ENCODE results near the gene PRRX2. TPM values are rescaled to one million over a fixed set of nuclear protein-coding genes. Genes with fewer than 3 reads are reported as not detected.
"Not testable (repeated sequence)": the region's sequence is repeated elsewhere in the genome, so short reads cannot be mapped to it uniquely, and the experiment has no call there.

PRRX2 gene
- total RNA-seq, 6 donors from 2014 or later = 0.61 to 5.8 (median 1.3) TPM; not detected in 3

DNA sequence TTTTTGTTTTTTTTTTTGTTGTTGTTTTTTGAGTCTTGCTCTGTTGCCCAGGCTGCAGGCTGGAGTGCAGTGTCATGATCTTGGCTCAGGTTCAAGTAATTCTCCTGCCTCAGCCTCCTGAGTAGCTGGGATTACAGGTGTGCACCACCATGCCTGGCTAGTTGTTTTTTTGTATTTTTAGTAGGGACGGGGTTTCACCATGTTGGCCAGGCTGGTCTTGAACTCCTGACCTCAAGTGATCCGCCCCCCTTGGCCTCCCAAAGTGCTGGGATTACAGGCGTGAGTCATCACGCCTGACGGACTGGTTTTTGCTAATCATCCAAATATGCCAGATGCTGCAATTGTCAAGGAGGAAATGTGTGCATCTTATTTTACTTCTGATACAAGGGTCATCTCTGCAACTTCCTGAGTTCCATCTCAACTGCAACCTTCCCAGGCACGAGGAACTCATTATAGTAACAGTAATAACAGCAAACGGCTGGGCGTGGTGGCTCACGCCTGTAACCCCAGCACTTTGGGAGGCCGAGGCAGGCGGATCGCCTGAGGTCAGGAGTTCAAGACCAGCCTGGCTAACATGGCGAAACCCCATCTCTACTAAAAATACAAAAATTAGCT lies 97.0 kb downstream of the PRRX2 start:
- WGBS, 2 donors = 40 to 59% methylated on average over 12 to 13 of the region's 13 CpGs
- DNase-seq (peak; percentile 27 to 49), ATAC-seq (ENCODE audit: low FRiP score in 2 of 2) (peak; percentile 73 to 86)
- Histone ChIP-seq H3K4me1 (peaks cover 12 to 24% (median 22%) of the 10 kb centered on the region in 4 donors), H3K27ac (peak overlapping the region; percentile 55 to 70 (median 64))
- not testable (repeated sequence) for H3K4me3 ChIP-seq, H3K36me3 ChIP-seq, H3K27me3 ChIP-seq, H3K9me3 ChIP-seq
- TF ChIP-seq POLR2AphosphoS5 (IDR thresholded peaks at IDR 0.05) = peak in 1 of 2 donors; percentile 84

DNA sequence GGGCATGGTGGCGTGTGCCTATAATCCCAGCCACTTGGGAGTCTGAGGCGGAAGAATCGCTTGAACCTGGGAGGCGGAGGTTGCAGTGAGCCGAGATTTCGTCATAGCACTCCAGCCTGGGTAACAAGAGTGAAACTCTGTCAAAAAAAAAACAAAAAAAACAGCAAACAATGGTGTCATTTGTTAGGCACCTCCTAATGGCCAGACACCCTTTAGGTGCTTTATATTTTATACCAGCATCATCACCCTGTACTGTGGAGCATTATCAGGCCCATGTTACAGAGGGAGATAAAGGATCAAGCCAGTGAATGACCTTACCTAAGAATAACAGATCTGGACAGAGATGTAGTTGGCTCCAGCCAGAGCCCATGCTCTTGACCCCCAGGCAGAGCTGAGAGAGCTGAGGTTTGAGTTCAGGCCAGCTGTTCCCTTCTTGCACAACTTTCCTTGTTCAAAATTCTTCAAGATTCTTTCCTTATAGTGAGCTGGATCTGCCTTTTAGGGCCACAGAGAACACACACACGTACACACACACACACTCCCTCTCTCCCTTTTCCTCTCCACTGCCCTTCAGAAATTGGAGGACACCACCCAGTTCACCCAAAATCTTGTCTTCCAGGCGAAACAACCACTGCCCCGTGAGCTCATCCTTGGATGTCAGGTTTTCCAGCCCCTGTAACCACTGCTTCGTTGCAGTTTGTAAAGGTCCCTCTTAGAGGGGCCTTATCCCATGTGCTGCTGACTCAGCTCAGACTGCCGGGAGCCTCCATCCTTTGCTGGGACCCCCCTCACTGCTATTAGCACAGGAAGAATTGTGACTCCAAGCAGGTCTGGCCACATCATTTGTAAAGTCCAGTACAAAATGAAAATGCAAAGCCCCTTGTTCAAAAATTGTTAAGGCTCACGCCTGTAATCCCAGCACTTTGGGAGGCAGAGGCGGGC lies 97.8 kb downstream of the PRRX2 start:
- Histone ChIP-seq H3K36me3 (no peaks in the 10 kb centered on the region), H3K9me3 (no peaks in the 10 kb centered on the region), H3K27me3 (no peaks in the 10 kb centered on the region), H3K4me1 (peaks cover 12 to 22% (median 19%) of the 10 kb centered on the region in 4 donors), H3K27ac (peak overlapping the region; percentile 55 to 70 (median 64)), H3K4me3 (no peak overlapping the region)
- 61 to 66% methylated on average over 13 of the region's 13 CpGs for WGBS, 2 donors
- DNase-seq (peak in 1 of 2 donors; percentile 58), ATAC-seq (ENCODE audit: low FRiP score in 2 of 2) (peak; percentile 61 to 66)
- TF ChIP-seq, protein P1, sequence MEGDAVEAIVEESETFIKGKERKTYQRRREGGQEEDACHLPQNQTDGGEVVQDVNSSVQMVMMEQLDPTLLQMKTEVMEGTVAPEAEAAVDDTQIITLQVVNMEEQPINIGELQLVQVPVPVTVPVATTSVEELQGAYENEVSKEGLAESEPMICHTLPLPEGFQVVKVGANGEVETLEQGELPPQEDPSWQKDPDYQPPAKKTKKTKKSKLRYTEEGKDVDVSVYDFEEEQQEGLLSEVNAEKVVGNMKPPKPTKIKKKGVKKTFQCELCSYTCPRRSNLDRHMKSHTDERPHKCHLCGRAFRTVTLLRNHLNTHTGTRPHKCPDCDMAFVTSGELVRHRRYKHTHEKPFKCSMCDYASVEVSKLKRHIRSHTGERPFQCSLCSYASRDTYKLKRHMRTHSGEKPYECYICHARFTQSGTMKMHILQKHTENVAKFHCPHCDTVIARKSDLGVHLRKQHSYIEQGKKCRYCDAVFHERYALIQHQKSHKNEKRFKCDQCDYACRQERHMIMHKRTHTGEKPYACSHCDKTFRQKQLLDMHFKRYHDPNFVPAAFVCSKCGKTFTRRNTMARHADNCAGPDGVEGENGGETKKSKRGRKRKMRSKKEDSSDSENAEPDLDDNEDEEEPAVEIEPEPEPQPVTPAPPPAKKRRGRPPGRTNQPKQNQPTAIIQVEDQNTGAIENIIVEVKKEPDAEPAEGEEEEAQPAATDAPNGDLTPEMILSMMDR (IDR thresholded peaks at IDR 0.05) = no peak

DNA sequence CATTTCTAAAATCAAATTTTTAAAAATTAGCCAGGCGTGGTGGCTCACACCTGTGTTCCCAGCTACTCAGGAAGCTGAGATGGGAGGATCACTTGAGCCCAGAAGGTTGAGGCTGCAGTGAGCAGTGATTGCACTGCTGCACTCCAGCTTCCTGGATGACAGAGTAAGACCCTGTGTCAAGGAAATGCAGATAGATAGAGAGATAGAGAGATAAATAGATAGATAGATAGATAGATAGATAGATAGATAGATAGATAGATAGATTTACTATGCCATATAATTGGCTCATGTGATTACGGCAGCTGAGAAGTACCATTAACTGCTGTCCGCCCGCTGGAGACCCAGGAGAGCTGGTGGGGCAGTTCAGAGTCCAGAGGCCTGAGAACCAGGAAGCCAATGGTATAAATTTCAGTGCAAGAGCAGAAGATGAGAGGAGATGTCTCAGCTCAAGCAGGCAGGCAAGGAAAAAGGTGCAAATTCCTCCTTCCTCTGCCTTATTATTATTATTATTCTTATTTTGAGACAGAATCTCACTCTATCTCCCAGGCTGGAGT lies 100.4 kb downstream of the PRRX2 start:
- no peaks in the 10 kb centered on the region for H3K36me3 ChIP-seq
- H3K27me3 ChIP-seq = no peaks in the 10 kb centered on the region
- H3K4me1 ChIP-seq = peaks cover 12 to 22% (median 19%) of the 10 kb centered on the region in 4 donors
- WGBS, 2 donors = 89 to 95% methylated on average over 4 of the region's 4 CpGs
- H3K9me3 ChIP-seq = no peaks in the 10 kb centered on the region
- no peak overlapping the region for H3K27ac ChIP-seq
- TF ChIP-seq EP300 (IDR thresholded peaks at IDR 0.05) = no peak
- TF ChIP-seq POLR2A (IDR thresholded peaks at IDR 0.05) = no peak
- TF ChIP-seq POLR2AphosphoS5 (IDR thresholded peaks at IDR 0.05) = no peak
- no peak overlapping the region for H3K4me3 ChIP-seq
- DNase-seq (no peak), ATAC-seq (ENCODE audit: low FRiP score in 2 of 2) (no peak)

- WGBS, 2 donors = 96 to 97% methylated on average over 6 of the region's 6 CpGs
- H3K27ac ChIP-seq = no peak overlapping the region
- ATAC-seq (ENCODE audit: low FRiP score in 2 of 2) (no peak), DNase-seq (no peak)
- H3K27me3 ChIP-seq = no peaks in the 10 kb centered on the region
- peaks cover 0 to 3% (median 2%) of the 10 kb centered on the region in 4 donors for H3K4me1 ChIP-seq
- TF ChIP-seq POLR2A (IDR thresholded peaks at IDR 0.05) (no peak), POLR2AphosphoS5 (IDR thresholded peaks at IDR 0.05) (no peak), EP300 (IDR thresholded peaks at IDR 0.05) (no peak)
- TF ChIP-seq, protein P1 (IDR thresholded peaks at IDR 0.05) = no peak
- no peaks in the 10 kb centered on the region for H3K9me3 ChIP-seq
- no peaks in the 10 kb centered on the region for H3K36me3 ChIP-seq
- H3K4me3 ChIP-seq = no peak overlapping the region
These were observed 103.0 kb downstream of the PRRX2 start for GRCh38 chr9:129768486-129768885.

- H3K36me3 ChIP-seq = no peaks in the 10 kb centered on the region
- no peak for ATAC-seq (ENCODE audit: low FRiP score in 2 of 2)
- no peak overlapping the region for H3K27ac ChIP-seq
- H3K9me3 ChIP-seq = no peaks in the 10 kb centered on the region
- peaks cover 0 to 4% (median 0%) of the 10 kb centered on the region in 4 donors for H3K4me1 ChIP-seq
- no peak for DNase-seq
- H3K27me3 ChIP-seq = no peaks in the 10 kb centered on the region
- 84 to 92% methylated on average over 5 of the region's 5 CpGs for WGBS, 2 donors
- TF ChIP-seq POLR2A (IDR thresholded peaks at IDR 0.05) (no peak), POLR2AphosphoS5 (IDR thresholded peaks at IDR 0.05) (no peak), EP300 (IDR thresholded peaks at IDR 0.05) (no peak)
- TF ChIP-seq, protein P1 (IDR thresholded peaks at IDR 0.05) = no peak
- no peak overlapping the region for H3K4me3 ChIP-seq
These were observed 104.2 kb downstream of the PRRX2 start for GRCh38 chr9:129769669-129770068.

Measured in upper lobe of left lung (tissue), 6 donors.